SK-N-SH (cell line): Measurements from ENCODE around the gene TET1. TPM values are rescaled to one million over a fixed set of nuclear protein-coding genes. Genes with fewer than 3 reads are reported as not detected.
"Not testable (repeated sequence)": the region's sequence is repeated elsewhere in the genome, so short reads cannot be mapped to it uniquely, and the experiment has no call there.

Source experiments
- CTCF ChIA-PET: fragments of 300-600, 350-600 bp; formaldehyde crosslinking; extraction: SDS; loops from one replicate; lab custom pipeline; 2021; lab: Yijun Ruan, JAX
- POLR2A ChIA-PET: fragments of 350-600 bp; sonication (Branson Sonifier 250); formaldehyde crosslinking; extraction: SDS; loops from one replicate; lab custom pipeline; 2020; ENCODE audit warnings: antibody characterized with exemption, inconsistent platforms; lab: Yijun Ruan, JAX
- DNase-seq: peaks from one replicate; pipeline ENCODE4 v3.0.0; 2012
- H2AFZ ChIP-seq: fragments of 200-600 bp; sonication (generic); 2 replicates; pipeline ENCODE4 v1.8.1; 2016; ENCODE audit warnings: antibody characterized with exemption, mild to moderate bottlenecking, low read depth
- H3F3A ChIP-seq: fragments of 200-600 bp; sonication (generic); replicated peaks from 2 replicates; pipeline ENCODE3; 2016; ENCODE audit warnings: antibody characterized with exemption, mild to moderate bottlenecking; ENCODE audit not compliant: insufficient read depth
- H3K27ac ChIP-seq, 2 experiments: fragments of 200-500 bp in 1 of 2; fragments of 200-600 bp in 1 of 2; sonication (Bioruptor generic) in 1 of 2; sonication (generic), shearing (Covaris generic) in 1 of 2; 2 replicates each; pipeline versions ENCODE4 v1.5.1 to v1.6.1; 2014 to 2016; ENCODE audit warnings: low read depth in 2 of 2, inconsistent platforms in 1 of 2, low read length in 1 of 2, mild to moderate bottlenecking in 1 of 2, mixed read lengths in 1 of 2
- H3K27me3 ChIP-seq: fragments of 200-600 bp; sonication (generic), shearing (Covaris generic); 2 replicates; pipeline ENCODE4 v1.6.1; 2016; ENCODE audit warnings: mixed run types; ENCODE audit not compliant: insufficient read depth
- H3K36me3 ChIP-seq, 2 experiments: fragments of 200-500 bp in 1 of 2; fragments of 200-600 bp in 1 of 2; sonication (Bioruptor generic) in 1 of 2; sonication (generic) in 1 of 2; replicated peaks in 1 of 2; 2 replicates each; pipeline versions ENCODE3 to v1.5.1; 2014 to 2016; ENCODE audit warnings: low read length in 1 of 2, mild to moderate bottlenecking in 1 of 2; ENCODE audit not compliant: insufficient read depth in 2 of 2, control insufficient read depth in 1 of 2
- H3K4me1 ChIP-seq, 2 experiments: fragments of 200-500 bp in 1 of 2; fragments of 200-600 bp in 1 of 2; sonication (Bioruptor generic) in 1 of 2; sonication (generic), shearing (Covaris generic) in 1 of 2; 2 replicates each; pipeline versions ENCODE4 v1.5.1 to v1.6.1; 2014 to 2016; ENCODE audit warnings: low read depth in 1 of 2, low read length in 1 of 2, mixed run types in 1 of 2; ENCODE audit not compliant: insufficient read depth in 2 of 2, control insufficient read depth in 1 of 2
- H3K4me2 ChIP-seq: fragments of 200-600 bp; sonication (generic), shearing (Covaris generic); 2 replicates; pipeline ENCODE4 v1.6.1; 2017; ENCODE audit warnings: mixed run types
- H3K4me3 ChIP-seq, 2 experiments: fragments of 200-500 bp in 1 of 2; fragments of 200-600 bp in 1 of 2; sonication (Bioruptor generic) in 1 of 2; sonication (generic), shearing (Covaris generic) in 1 of 2; 2 replicates each; pipeline versions ENCODE4 v1.5.1 to v1.8.1; 2014 to 2016; ENCODE audit warnings: low read depth in 2 of 2, inconsistent platforms in 1 of 2, low read length in 1 of 2, mild to moderate bottlenecking in 1 of 2, mixed read lengths in 1 of 2, moderate library complexity in 1 of 2
- H3K79me2 ChIP-seq: fragments of 200-600 bp; sonication (generic); 2 replicates; pipeline ENCODE4 v1.8.1; 2017; ENCODE audit warnings: mild to moderate bottlenecking; ENCODE audit not compliant: insufficient read depth
- H3K9ac ChIP-seq: fragments of 200-600 bp; sonication (generic); 2 replicates; pipeline ENCODE4 v1.6.1; 2017; ENCODE audit warnings: mixed run types
- H3K9me2 ChIP-seq: fragments of 200-600 bp; sonication (generic); 2 replicates; pipeline ENCODE4 v1.6.1; 2017; ENCODE audit warnings: mixed run types
- H3K9me3 ChIP-seq: fragments of 200-600 bp; sonication (generic); 2 replicates; pipeline ENCODE4 v1.6.1; 2017; ENCODE audit warnings: mixed run types, mild to moderate bottlenecking, moderate library complexity
- H4K20me1 ChIP-seq: fragments of 200-600 bp; sonication (generic); 2 replicates; pipeline ENCODE4 v1.6.1; 2017; ENCODE audit warnings: mild to moderate bottlenecking, mixed run types; ENCODE audit not compliant: insufficient read depth
- CHD2 ChIP-seq: fragments of 150-350 bp; IDR thresholded peaks from 2 replicates; pipeline ENCODE4 v1.6.1; 2018; ENCODE audit warnings: low read length; ENCODE audit not compliant: partially characterized antibody
- EP300 ChIP-seq, 2 experiments: IDR thresholded peaks; 2 replicates each; pipeline versions ENCODE4 v1.4.0 to v1.6.1; 2012; ENCODE audit warnings: borderline replicate concordance in 1 of 2, low read depth in 1 of 2, low read length in 1 of 2
- EZH2phosphoT487 ChIP-seq: fragments of 200-600 bp; sonication (generic); IDR thresholded peaks from 2 replicates; pipeline ENCODE4 v1.6.1; 2017; ENCODE audit warnings: low read depth, mixed run types, mild to moderate bottlenecking, antibody characterized with exemption, moderate library complexity, borderline replicate concordance
- FOSL2 ChIP-seq: IDR thresholded peaks from 2 replicates; pipeline ENCODE4 v1.4.0; 2012; ENCODE audit warnings: low read depth, mild to moderate bottlenecking, moderate library complexity, borderline replicate concordance
- FOXJ3 ChIP-seq: sonication (generic); formaldehyde crosslinking; IDR thresholded peaks from 2 replicates; pipeline ENCODE4 v1.5.1; 2020; ENCODE audit warnings: mild to moderate bottlenecking, missing genetic modification reagents
- FOXM1 ChIP-seq: IDR thresholded peaks from 2 replicates; pipeline ENCODE4 v1.4.0; 2012; ENCODE audit warnings: low read depth, mild to moderate bottlenecking
- GABPA ChIP-seq: IDR thresholded peaks from 2 replicates; pipeline ENCODE4 v1.4.0; 2012; ENCODE audit warnings: low read depth, mild to moderate bottlenecking
- MXI1 ChIP-seq: IDR thresholded peaks from 2 replicates; pipeline ENCODE4 v1.6.1; 2012; ENCODE audit warnings: mild to moderate bottlenecking, low read depth, low read length, improper control_type of control experiment
- NRF1 ChIP-seq: IDR thresholded peaks from 2 replicates; pipeline ENCODE4 v1.6.1; 2012; ENCODE audit warnings: low read depth, mild to moderate bottlenecking, low read length
- POLR2AphosphoS5 ChIP-seq: IDR thresholded peaks from 2 replicates; pipeline ENCODE4 v1.6.1; 2012; ENCODE audit warnings: low read depth, low read length
- RAD21 ChIP-seq: IDR thresholded peaks from 2 replicates; pipeline ENCODE4 v1.6.1; 2012; ENCODE audit warnings: mild to moderate bottlenecking, low read length
- RCOR1 ChIP-seq: fragments of 150-350 bp; IDR thresholded peaks from 2 replicates; pipeline ENCODE4 v1.6.1; 2017; ENCODE audit warnings: antibody characterized with exemption, low read length
- RXRA ChIP-seq: IDR thresholded peaks from 2 replicates; pipeline ENCODE4 v1.4.0; 2012; ENCODE audit warnings: low read depth, mild to moderate bottlenecking, borderline replicate concordance
- SMC3 ChIP-seq: IDR thresholded peaks from 2 replicates; pipeline ENCODE4 v1.6.1; 2012; ENCODE audit warnings: low read depth, low read length, improper control_type of control experiment
- TAF1 ChIP-seq: IDR thresholded peaks from 2 replicates; pipeline ENCODE4 v1.6.1; 2012; ENCODE audit warnings: low read depth, mild to moderate bottlenecking, low read length, moderate library complexity, borderline replicate concordance
- YY1 ChIP-seq: IDR thresholded peaks from 2 replicates; pipeline ENCODE4 v1.4.0; 2012; ENCODE audit warnings: low read depth, mild to moderate bottlenecking
- WGBS: methylation state at CpG from one replicate; pipeline ENCODE4 v1.1.6; 2017; ENCODE audit warnings: low lambda C conversion rate; 5-methylcytosine and 5-hydroxymethylcytosine counted together
- polyA plus RNA-seq, 3 experiments: library from polyadenylated mRNA; depleted of rRNA; stranded (reverse); fragments of >200 nt; gene quantifications; 2 replicates each; pipeline ENCODE4 v1.2.3, GENCODE V29; 2012
- TF ChIP-seq, protein P1 (sequence below): IDR thresholded peaks from 2 replicates; pipeline ENCODE4; 2012
- TF ChIP-seq, protein P2 (sequence below): IDR thresholded peaks from 2 replicates; pipeline ENCODE4 v1.4.0; 2012; ENCODE audit warnings: low read depth, borderline replicate concordance
- TF ChIP-seq, protein P3 (sequence below): IDR thresholded peaks from 2 replicates; pipeline ENCODE4 v1.4.0; 2012; ENCODE audit warnings: low read depth

The TET1 gene
- polyA plus RNA-seq, 1 of the 3 experiments (the other 2 are of a cell fraction) = 0.38 TPM

DNA sequence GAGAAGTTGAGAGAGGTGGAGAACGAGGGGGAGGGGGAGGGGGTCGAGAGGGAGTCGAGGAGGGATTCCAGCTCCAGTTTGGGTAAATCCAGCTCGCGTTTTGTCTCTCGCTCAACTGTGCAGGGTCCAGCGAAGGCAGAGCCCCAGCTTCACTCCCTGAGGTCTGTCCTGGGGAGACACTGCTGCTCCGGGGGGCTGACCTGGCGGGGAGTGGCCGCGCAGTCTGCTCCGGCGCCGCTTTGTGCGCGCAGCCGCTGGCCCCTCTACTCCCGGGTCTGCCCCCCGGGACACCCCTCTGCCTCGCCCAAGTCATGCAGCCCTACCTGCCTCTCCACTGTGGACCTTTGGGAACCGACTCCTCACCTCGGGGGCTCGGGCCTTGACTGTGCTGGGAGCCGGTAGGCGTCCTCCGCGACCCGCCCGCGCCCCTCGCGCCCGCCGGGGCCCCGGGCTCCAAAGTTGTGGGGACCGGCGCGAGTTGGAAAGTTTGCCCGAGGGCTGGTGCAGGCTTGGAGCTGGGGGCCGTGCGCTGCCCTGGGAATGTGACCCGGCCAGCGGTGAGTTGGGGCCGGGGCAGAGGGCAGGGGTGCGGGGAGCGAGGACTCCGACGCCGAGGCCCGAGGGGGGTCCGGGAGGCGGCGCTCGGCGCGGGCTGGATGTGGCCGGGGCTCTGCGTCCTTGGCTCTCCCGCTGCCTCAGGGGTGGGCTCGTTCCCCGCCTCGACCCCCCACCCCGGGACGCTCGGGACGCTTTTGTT is at the start of gene TET1 (continued):
- no peak for TF ChIP-seq GABPA
- TF ChIP-seq, protein P1, sequence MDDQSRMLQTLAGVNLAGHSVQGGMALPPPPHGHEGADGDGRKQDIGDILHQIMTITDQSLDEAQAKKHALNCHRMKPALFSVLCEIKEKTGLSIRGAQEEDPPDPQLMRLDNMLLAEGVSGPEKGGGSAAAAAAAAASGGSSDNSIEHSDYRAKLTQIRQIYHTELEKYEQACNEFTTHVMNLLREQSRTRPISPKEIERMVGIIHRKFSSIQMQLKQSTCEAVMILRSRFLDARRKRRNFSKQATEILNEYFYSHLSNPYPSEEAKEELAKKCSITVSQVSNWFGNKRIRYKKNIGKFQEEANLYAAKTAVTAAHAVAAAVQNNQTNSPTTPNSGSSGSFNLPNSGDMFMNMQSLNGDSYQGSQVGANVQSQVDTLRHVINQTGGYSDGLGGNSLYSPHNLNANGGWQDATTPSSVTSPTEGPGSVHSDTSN = no peak
- TF ChIP-seq RCOR1 = 0 out of 2 replicates have a peak, but pooled peaks have one; percentile 48
- TF ChIP-seq, protein P2, sequence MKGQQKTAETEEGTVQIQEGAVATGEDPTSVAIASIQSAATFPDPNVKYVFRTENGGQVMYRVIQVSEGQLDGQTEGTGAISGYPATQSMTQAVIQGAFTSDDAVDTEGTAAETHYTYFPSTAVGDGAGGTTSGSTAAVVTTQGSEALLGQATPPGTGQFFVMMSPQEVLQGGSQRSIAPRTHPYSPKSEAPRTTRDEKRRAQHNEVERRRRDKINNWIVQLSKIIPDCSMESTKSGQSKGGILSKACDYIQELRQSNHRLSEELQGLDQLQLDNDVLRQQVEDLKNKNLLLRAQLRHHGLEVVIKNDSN = no peak
- TF ChIP-seq, protein P3, sequence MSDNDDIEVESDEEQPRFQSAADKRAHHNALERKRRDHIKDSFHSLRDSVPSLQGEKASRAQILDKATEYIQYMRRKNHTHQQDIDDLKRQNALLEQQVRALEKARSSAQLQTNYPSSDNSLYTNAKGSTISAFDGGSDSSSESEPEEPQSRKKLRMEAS = no peak
- no peak for TF ChIP-seq FOSL2
- peak; percentile 80; the same call in 1 of the 2 replicates for TF ChIP-seq TAF1
- no peak for TF ChIP-seq SMC3
- peak; percentile 52; the same call in 1 of the 2 replicates for TF ChIP-seq MXI1
- TF ChIP-seq EP300 (IDR thresholded peaks at IDR 0.05; ENCODE audit: borderline replicate concordance in 1 of 2, low read depth in 1 of 2, low read length in 1 of 2) = 0 out of 4 replicates have a peak, but pooled peaks of 1 of the 2 experiments have one; percentile 29

DNA sequence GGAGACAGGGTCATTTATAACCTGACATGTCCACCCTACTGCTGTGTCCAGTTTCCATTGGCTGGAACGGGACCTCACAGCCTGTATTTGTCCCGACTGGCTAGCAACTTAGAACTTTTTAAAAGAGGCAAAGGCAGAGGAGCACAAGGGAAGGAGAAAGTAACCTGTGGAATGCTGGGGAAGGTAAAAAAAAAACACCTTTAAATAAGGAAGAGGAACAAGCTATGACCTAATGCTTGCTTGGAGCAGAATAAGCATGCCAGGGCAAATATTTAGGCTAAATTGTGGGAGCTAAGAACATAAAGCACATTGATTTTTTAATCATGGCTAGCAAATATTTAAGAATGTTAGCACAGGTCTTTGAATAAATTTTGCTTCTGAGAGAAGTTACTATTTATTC is 43.9 kb upstream of the TET1 start:
- H3K9me3 ChIP-seq, DNase-seq, H4K20me1 ChIP-seq, H2AFZ ChIP-seq, H3K4me1 ChIP-seq, H3K36me3 ChIP-seq, H3K9me2 ChIP-seq, H3K27me3 ChIP-seq, CTCF ChIA-PET, POLR2A ChIA-PET, H3K4me3 ChIP-seq: not testable (repeated sequence)
- peaks cover 20% of the 10 kb centered on the region for H3F3A ChIP-seq
- peak overlapping the region; percentile 21; the same call in 1 of the 2 replicates for H3K4me2 ChIP-seq
- H3K9ac ChIP-seq = peak overlapping the region; percentile 21; the same call in 1 of the 2 replicates
- peaks cover 17% of the 10 kb centered on the region for H3K79me2 ChIP-seq
- WGBS = 95% methylated on average over 2 of the region's 2 CpGs
- H3K27ac ChIP-seq = peak overlapping the region in 1 of 2 experiments; percentile 66; a peak in 2 of 4 replicates

DNA sequence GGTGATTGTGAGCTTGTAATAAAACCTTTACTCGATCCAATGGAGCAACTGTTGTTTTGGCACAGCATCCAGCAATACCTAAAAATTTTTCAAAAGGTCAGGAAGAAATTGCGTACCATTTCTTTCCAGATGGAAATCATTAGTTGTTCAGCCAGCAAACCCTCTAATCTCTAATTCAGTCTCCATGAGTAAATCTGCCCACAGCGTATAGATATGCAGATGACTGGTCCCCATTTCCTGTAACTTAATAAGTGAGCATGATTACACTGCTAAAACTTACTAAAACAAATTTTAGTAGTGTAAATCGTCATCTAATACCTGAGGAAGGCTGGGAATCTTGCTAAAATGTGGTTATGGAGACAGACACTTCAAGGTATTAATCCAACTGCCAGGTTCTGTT is 43.4 kb upstream of the TET1 start:
- no peaks in the 10 kb centered on the region for H3K9me2 ChIP-seq
- H3K27ac ChIP-seq = peak overlapping the region; percentile 29 to 66; a peak in 3 of 4 replicates
- H3F3A ChIP-seq = peaks cover 20% of the 10 kb centered on the region
- 7% methylated on average over 4 of the region's 4 CpGs for WGBS
- no peaks in the 10 kb centered on the region for H3K27me3 ChIP-seq
- H3K4me3 ChIP-seq = no peak overlapping the region
- peaks cover 20% of the 10 kb centered on the region for H3K79me2 ChIP-seq
- no peaks in the 10 kb centered on the region for H3K9me3 ChIP-seq
- no peak overlapping the region for H2AFZ ChIP-seq
- peak overlapping the region; percentile 21; the same call in 1 of the 2 replicates for H3K9ac ChIP-seq
- H3K4me2 ChIP-seq = peak overlapping the region; percentile 21; the same call in 1 of the 2 replicates
- peaks cover 0 to 8% of the 10 kb centered on the region in 2 experiments; a peak in 2 of 4 replicates for H3K4me1 ChIP-seq
- H3K36me3 ChIP-seq = peaks cover 0 to 5% of the 10 kb centered on the region in 2 experiments
- POLR2A ChIA-PET = no interaction called here
- CTCF ChIA-PET = no interaction called here
- no peaks in the 10 kb centered on the region for H4K20me1 ChIP-seq
- peak; percentile 51 for DNase-seq
- TF ChIP-seq RAD21 = no peak
- TF ChIP-seq FOXJ3 = no peak
- no peak for TF ChIP-seq EZH2phosphoT487
- TF ChIP-seq YY1 = no peak
- peak in 1 of 2 experiments; percentile 58; a peak in 1 of 4 replicates for TF ChIP-seq EP300 (IDR thresholded peaks at IDR 0.05; ENCODE audit: borderline replicate concordance in 1 of 2, low read depth in 1 of 2, low read length in 1 of 2)
- no peak for TF ChIP-seq CHD2
- TF ChIP-seq NRF1 = no peak
- TF ChIP-seq FOXM1 = no peak
- TF ChIP-seq FOSL2 = peak; percentile 41; the same call in 1 of the 2 replicates
- TF ChIP-seq SMC3 = no peak
- TF ChIP-seq RXRA = peak; percentile 24; the same call in 1 of the 2 replicates
- TF ChIP-seq, protein P2 = no peak
- peak; percentile 45; the same call in 1 of the 2 replicates for TF ChIP-seq POLR2AphosphoS5
- no peak for TF ChIP-seq TAF1
- TF ChIP-seq GABPA = no peak
- TF ChIP-seq, protein P1 = 0 out of 2 replicates have a peak, but pooled peaks have one; percentile 14
